HEK293 (cell line): Measurements from ENCODE around the gene UXS1.
"Not testable (repeated sequence)": the region's sequence is repeated elsewhere in the genome, so short reads cannot be mapped to it uniquely, and the experiment has no call there.

ENCODE experiments used
- CTCF ChIA-PET: fragments of 350-600 bp; formaldehyde crosslinking; extraction: SDS; loops from one replicate; lab custom pipeline; 2021; ENCODE audit warnings: antibody characterized with exemption; lab: Yijun Ruan, JAX
- POLR2A ChIA-PET: fragments of 300-600 bp; formaldehyde crosslinking; extraction: SDS; loops from one replicate; lab custom pipeline; 2020; ENCODE audit warnings: antibody characterized with exemption, inconsistent platforms; lab: Yijun Ruan, JAX
- H3K27ac ChIP-seq: fragments of 200-500 bp; sonication (Bioruptor generic); 2 replicates; pipeline ENCODE4 v1.5.1; 2014; ENCODE audit warnings: low read depth, low read length, control low read depth, inconsistent platforms; ENCODE audit errors: extremely low read depth
- H3K36me3 ChIP-seq, 2 experiments: fragments of 200-500 bp in 1 of 2; sonication (Bioruptor generic) in 1 of 2; 1 replicate in 1 of 2; 2 replicates in 1 of 2; pipeline ENCODE4 v1.5.1; 2014 to 2017; ENCODE audit warnings: inconsistent platforms in 2 of 2, low read length in 2 of 2; ENCODE audit not compliant: control insufficient read depth in 2 of 2, insufficient read depth in 1 of 2
- H3K4me1 ChIP-seq: fragments of 200-500 bp; sonication (Bioruptor generic); 2 replicates; pipeline ENCODE4 v1.5.1; 2014; ENCODE audit warnings: mild to moderate bottlenecking, low read length, inconsistent platforms; ENCODE audit not compliant: control insufficient read depth, insufficient read depth
- H3K4me3 ChIP-seq: 2 replicates; pipeline ENCODE4 v1.5.1; 2011; ENCODE audit warnings: low read depth, mild to moderate bottlenecking, control low read depth, low read length, moderate library complexity
- H3K9me3 ChIP-seq: fragments of 200-500 bp; sonication (Bioruptor generic); 2 replicates; pipeline ENCODE4 v1.5.1; 2014; ENCODE audit warnings: low read depth, low read length, inconsistent platforms; ENCODE audit not compliant: control insufficient read depth, insufficient read depth
- BCL6B ChIP-seq: fragments of 450-650 bp; formaldehyde crosslinking; IDR thresholded peaks from 2 replicates; pipeline ENCODE4 v1.5.1; 2017; ENCODE audit warnings: missing biosample characterization, missing genetic modification characterization
- EGR2 ChIP-seq: fragments of 450-650 bp; formaldehyde crosslinking; IDR thresholded peaks from 2 replicates; pipeline ENCODE4 v1.5.1; 2016; ENCODE audit warnings: low read depth, missing biosample characterization, missing genetic modification characterization
- MZF1 ChIP-seq: fragments of 450-650 bp; formaldehyde crosslinking; IDR thresholded peaks from 2 replicates; pipeline ENCODE4 v1.5.1; 2017; ENCODE audit warnings: missing biosample characterization, missing genetic modification characterization, borderline replicate concordance
- PBX3 ChIP-seq: sonication (generic); formaldehyde crosslinking; IDR thresholded peaks from 2 replicates; pipeline ENCODE4 v1.8.1; 2022; ENCODE audit warnings: mild to moderate bottlenecking, moderate library complexity, missing genetic modification reagents
- SP2 ChIP-seq: fragments of 450-650 bp; formaldehyde crosslinking; IDR thresholded peaks from 2 replicates; pipeline ENCODE4 v1.5.1; 2016; ENCODE audit warnings: missing biosample characterization, missing genetic modification characterization
- TSHZ1 ChIP-seq: fragments of 450-650 bp; formaldehyde crosslinking; IDR thresholded peaks from 2 replicates; pipeline ENCODE4 v1.5.1; 2016; ENCODE audit warnings: missing biosample characterization, missing genetic modification characterization, borderline replicate concordance
- ZBTB20 ChIP-seq: fragments of 450-650 bp; formaldehyde crosslinking; IDR thresholded peaks from 2 replicates; pipeline ENCODE4 v1.5.1; 2016; ENCODE audit warnings: missing biosample characterization, missing genetic modification characterization
- ZBTB26 ChIP-seq: fragments of 450-650 bp; formaldehyde crosslinking; optimal IDR thresholded peaks from 2 replicates; pipeline ENCODE3; 2016; ENCODE audit warnings: missing biosample characterization, mild to moderate bottlenecking, missing genetic modification characterization
- ZFHX2 ChIP-seq: fragments of 450-650 bp; formaldehyde crosslinking; conservative IDR thresholded peaks from 2 replicates; pipeline ENCODE4 v1.5.1; 2016; ENCODE audit warnings: missing biosample characterization, missing genetic modification characterization
- ZNF121 ChIP-seq: fragments of 450-650 bp; formaldehyde crosslinking; IDR thresholded peaks from 2 replicates; pipeline ENCODE4 v1.5.1; 2016; ENCODE audit warnings: missing biosample characterization, missing genetic modification characterization
- ZNF292 ChIP-seq: fragments of 450-650 bp; formaldehyde crosslinking; IDR thresholded peaks from 2 replicates; pipeline ENCODE4 v1.5.1; 2016; ENCODE audit warnings: low read depth, missing biosample characterization, missing genetic modification characterization, borderline replicate concordance
- ZNF335 ChIP-seq: fragments of 450-650 bp; formaldehyde crosslinking; conservative IDR thresholded peaks from 2 replicates; pipeline ENCODE4 v1.5.1; 2016; ENCODE audit warnings: missing biosample characterization, missing genetic modification characterization
- ZNF501 ChIP-seq: fragments of 450-650 bp; formaldehyde crosslinking; IDR thresholded peaks from 2 replicates; pipeline ENCODE4 v1.5.1; 2016; ENCODE audit warnings: missing biosample characterization, missing genetic modification characterization
- ZNF654 ChIP-seq: fragments of 450-650 bp; formaldehyde crosslinking; IDR thresholded peaks from 2 replicates; pipeline ENCODE4 v1.5.1; 2016; ENCODE audit warnings: low read depth, missing biosample characterization, missing genetic modification characterization

UXS1 gene

GRCh38 chr2:106193977-106194778, at the start of gene UXS1:
Gene UXS1, minus strand, starts transcription at chr2:106194301. Its CDS starts 60 bp downstream, at chr2:106194241.
- Histone ChIP-seq H3K4me3 (peak within 1 kb of the TSS; percentile 88), H3K27ac (peak within 1 kb of the TSS; percentile 65; the same call in 1 of the 2 replicates), H3K36me3 (no peaks in the 10 kb centered on the region)
- POLR2A ChIA-PET: no interaction called here
- TF ChIP-seq ZNF501 (tag by site-specific recombination) (peak; percentile 37; the same call in 1 of the 2 replicates), ZFHX2 (peak; percentile 52), SP2 (tag by site-specific recombination) (peak; percentile 53), ZNF654 (no peak), ZNF121 (tag by site-specific recombination) (peak; percentile 75), ZBTB20 (tag by site-specific recombination) (peak; percentile 61), ZNF335 (tag by site-specific recombination) (peak; percentile 47; the same call in 1 of the 2 replicates), ZBTB26 (tag by site-specific recombination) (peak; percentile 77), PBX3 (CRISPR knock-in tag) (peak; percentile 72), MZF1 (tag by site-specific recombination) (peak; percentile 70; the same call in 1 of the 2 replicates), ZNF292 (tag by site-specific recombination) (no peak), EGR2 (0 out of 2 replicates have a peak, but pooled peaks have one; percentile 5), TSHZ1 (no peak), BCL6B (tag by site-specific recombination) (peak; percentile 68; the same call in 1 of the 2 replicates)
- TF ChIP-seq, all 188 proteins: peak for 11
- no peaks in the 10 kb centered on the region for H3K9me3 ChIP-seq
- CTCF ChIA-PET: interaction anchor here (0.5 to 1.1 kb wide), 4 partner anchors 34 to 343 kb away, joined by 3 to 6 read pairs (median 4); no protein-coding TSS in a partner anchor
- peaks cover 5% of the 10 kb centered on the region; the same call in 1 of the 2 replicates for H3K4me1 ChIP-seq

GRCh38 chr2:106239491-106239890, 45.4 kb upstream of the UXS1 start:
- POLR2A ChIA-PET, H3K9me3 ChIP-seq, H3K27ac ChIP-seq, H3K36me3 ChIP-seq, H3K4me1 ChIP-seq, CTCF ChIA-PET, H3K4me3 ChIP-seq: not testable (repeated sequence)
